HUDEP-2 (cell line): ENCODE measurements around the gene FRMD7.
"Not testable (repeated sequence)": the region's sequence is repeated elsewhere in the genome, so short reads cannot be mapped to it uniquely, and the experiment has no call there.

Experiments used
- DNase-seq, 76 experiments: peaks; one replicate each; lab custom pipeline; 2025; ENCODE audit not compliant: unreplicated experiment in 76 of 76; lab: John Stamatoyannopoulos, UW

FRMD7 gene

DNA sequence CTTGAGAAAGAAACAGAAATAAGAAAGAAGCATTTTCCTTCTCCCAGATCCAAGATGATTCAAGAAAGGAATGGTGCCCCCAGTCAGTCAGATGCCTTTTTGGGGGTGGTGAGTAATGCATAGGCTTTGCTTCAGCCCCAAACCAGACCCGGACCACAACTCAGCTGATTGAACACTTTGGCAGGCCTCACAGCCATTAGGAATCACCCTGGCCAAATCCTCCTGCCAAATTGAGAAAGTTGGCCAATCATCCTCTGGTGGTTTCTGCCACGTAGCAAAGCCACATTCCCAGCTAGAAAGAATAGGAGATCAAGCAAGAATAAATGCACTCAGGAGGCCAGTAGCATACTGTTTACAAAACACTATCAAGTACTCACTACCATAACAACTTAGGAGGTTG lies 33.7 kb downstream of the FRMD7 start:
- DNase-seq, result no peak

DNA sequence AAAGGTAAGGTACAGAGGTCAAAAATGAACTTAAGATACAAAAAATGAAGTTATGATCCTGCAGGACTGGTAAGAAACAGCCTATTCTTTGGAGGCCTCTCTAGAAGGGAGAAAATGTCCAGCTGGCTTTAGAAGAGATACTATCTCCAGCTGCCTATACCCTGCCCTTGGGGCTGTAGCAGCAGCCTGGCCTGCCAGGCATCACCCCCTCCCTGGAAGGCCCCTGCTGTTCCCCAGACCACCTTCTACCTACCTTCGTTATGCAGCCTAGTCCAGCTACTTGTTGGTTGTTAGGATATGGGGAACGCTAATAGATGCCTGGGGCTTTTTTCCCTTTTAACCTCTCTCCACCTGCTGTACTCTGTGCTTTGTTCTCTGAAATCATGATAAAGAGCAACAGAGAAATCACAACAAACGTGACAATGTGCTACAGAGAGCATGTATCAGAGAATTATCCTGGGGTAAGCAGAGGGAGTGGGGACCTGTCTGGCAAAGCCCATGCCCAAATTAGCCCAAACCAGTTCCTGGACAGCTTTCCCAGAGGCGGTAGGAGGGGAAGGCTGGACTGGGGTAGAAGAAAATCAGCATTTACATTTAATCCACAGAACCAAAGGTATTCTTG lies 34.5 kb downstream of the FRMD7 start:
- DNase-seq, result no peak

DNA sequence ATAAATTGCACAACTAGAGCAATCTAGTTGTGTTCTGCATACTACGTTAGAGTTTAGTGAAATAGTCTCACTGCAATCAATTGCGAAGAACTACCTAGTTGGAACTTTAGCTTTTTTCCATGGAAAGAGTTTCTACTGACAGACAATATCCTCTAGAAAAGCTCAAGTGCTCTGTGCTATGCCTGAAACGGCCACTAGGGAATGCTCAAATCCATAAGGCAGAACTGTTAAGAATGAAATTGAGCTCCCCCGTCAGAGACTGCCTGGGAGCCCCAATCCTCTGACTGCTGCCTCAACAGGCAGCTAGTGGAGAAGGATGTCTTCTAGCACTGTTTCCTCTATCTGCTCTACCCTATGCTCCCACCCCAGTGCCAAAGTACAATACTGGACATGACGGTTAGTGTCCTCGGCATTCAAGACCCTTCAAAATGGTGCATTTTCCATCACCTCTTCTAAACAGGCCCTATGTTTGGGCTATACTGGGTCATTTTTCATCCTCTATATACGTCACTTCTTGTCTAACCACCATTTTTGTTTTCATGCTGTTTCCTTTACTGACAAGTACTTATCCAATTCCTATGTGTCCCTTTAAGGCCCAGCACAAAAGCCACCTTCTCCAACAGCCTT lies 35.3 kb downstream of the FRMD7 start:
- peak in 46 of 76 experiments; percentile 0 to 49 (median 8) for DNase-seq

DNA sequence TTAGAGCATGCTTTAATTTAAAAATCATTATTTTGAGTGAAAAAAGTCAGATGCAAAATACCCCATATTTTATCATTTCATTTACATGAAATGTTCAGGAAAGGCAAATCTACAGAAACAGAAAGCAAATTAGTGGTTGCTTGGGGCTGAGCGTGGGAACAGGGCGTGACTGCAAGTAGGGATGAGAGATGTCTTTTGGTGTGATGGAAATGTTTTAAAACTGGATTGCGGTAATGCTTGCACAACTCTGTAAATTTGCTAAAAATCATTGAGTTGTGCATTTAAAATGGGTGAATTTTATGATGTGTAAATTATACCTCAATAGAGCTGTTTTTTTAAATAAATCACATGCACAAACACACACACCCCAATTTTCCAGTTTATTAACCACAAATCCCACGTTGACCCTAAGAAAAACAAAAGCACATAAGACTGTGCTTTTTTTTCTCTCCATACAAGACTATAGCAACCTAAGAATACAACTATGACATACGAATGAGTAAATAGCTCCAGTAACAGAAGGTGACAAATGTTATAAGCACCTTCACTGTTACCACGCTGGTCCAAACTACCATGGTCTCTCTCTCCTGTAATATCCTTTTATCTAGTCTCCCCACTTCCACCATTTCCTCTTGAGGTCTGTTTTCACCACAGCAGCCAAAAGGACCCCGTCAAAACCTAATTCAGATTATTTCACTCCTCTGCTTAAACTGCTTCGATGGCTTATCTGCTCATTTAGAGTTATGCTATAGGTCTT lies 37.2 kb downstream of the FRMD7 start:
- no peak for DNase-seq

DNA sequence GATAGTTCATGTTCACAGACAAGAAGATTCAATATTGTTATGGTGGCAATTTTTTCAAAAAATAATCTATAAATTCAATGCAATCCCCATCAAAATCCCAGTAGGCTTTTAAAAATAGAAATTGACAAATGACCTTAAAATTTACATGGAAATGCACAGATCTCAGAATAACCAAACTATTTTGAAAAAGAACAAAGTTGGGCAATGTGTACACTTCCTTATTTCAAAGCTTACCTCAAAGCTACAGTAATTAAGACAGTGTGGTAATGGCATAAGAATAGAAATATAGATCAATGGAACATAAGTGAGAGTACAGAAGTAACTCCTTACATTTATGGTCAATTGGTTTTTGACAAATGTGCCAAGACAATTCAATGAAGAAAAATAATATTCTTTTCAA lies 39.0 kb downstream of the FRMD7 start:
- DNase-seq, result no peak

DNA sequence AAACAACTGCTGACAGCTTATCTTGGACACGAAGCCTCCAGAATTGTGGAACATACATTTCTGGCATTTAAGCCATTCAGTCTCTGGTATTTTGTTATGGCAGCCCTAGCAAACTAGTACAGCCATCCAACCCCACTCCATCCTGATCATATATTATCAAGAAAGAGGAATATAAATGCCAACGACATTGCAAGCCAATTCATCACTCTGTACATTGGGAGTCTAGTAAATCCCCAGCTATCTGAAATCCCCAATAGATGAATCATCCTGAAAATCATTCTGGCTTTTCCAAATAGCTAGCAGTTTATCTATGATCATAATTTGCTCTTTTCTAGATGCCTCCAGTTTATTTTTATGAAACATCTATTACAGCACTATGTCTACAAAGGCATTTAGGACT lies 41.1 kb downstream of the FRMD7 start:
- no peak for DNase-seq

DNA sequence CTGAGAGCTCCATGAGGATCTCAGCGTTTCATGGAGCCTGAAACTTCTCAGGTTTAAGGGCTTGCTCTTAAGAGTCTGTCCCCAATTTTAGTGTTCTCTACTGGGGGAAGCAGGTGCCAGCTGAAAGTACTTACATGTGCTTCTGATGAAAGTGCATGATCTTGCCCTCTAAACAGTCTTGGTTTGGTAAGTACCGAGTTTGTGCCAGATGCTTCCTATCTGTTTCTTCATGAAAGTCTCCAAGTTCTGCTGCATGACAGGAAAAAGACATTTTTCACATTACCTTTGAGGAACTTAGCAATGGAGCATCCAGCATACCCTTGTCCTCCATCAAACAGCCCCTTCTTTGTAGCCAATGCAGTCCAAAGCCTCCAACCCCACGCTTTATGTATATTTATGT lies 42.0 kb downstream of the FRMD7 start:
- DNase-seq, result no peak

DNA sequence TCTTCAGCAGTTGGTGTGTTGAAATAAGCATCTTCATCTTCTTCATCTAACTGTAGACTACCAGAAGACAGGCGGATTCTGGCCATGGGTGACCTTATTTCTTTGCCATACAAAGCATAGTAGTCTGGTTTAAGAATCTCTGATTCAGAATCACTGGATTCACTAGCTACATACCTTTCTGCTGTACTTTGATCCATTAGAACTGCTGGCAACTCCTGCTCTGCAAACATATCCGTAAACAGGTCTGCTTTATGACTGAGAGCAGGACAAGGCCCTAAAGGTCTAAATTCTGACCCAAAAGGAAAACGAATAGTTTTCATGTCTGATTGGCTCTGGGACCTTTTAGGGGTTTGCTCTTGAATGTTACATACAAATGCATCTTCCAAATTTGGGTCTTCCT lies 49.9 kb downstream of the FRMD7 start:
- DNase-seq, result no peak

DNA sequence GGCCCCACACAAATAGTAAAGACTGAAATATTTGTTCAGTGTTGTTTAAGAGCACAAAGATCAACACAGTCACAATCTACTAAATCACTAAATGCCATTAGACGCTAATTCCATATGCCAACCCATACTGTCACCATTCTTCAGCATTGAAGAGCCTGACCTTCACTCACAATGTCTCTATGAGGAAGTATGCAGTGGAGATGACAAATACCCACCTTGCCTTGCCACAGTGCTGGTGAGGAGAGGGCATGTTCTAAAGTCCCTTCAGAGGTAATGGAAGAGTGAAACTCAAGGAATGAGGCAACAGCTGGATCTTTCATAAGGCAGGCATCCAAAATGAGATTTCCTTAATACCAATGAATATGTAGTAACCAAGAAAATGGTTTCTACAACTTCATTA lies 50.4 kb downstream of the FRMD7 start:
- DNase-seq, result no peak

DNA sequence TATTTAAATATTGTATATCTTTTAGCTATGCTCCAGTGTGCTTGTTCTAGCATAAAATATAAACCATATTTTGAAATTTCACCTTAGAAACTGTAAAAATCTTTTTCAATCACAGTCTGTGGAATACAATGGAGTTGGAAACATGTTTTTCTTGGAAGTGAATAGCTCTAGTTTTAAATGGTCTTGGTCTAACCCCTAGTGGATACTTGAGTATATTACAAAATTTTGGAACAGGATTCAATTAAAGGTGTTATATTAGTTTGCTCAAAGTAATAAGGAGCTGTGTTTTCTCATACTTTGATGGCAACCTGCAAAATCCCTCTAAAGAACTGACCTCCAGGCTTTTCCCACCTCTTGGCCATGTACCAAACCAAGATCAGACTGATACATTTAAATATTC lies 56.6 kb downstream of the FRMD7 start:
- DNase-seq, result no peak

DNA sequence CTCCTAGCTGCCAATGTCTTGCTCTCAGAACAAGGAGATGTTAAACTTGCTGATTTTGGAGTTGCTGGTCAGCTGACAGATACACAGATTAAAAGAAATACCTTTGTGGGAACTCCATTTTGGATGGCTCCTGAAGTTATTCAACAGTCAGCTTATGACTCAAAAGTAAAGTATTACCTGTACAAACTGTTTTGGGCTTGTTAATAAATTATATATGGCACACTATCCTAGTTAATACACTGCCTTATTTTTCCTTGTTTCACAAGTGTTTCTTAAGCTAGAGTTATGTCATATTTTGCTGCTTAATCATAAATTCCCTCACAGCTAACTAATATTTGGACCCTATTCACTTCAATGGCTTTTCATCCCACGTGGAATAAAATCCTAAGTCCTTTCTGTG lies 59.4 kb downstream of the FRMD7 start:
- DNase-seq, result no peak

DNA sequence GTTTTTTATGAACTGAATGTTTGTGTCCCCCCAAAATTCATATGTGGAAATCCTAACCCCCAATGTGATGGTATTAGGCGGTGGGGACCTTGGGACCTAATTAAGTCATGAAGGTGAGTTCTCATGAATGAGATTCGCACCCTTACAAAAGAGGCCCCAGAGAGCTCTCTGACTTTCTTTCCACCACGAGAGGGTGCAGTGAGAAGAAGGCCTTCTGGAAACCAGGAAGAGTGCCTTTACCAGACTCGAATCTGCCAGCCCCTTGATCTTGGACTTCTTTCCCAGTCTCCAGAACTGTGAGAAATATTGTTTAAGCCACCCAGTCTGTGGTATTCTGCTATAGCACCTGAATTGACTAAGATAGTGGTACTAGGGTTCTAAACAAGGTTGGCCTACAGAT lies 64.0 kb downstream of the FRMD7 start:
- DNase-seq, result no peak

DNA sequence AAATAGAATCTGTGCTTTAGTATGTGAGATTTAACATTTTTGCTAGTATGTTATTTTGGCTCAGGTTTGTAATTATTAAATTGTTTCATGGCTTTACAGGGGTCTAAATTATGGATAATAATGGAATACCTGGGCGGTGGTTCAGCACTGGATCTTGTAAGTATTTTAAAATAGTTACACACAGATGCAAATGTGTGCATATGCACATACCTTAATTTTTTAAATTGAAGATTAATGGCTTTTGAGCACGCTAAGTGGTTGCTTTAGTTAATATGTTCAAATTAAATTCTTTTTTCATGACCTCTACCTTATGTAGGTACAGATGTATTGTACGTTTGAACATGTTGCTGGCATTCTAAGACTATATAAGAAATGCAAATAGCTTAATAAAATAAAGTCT lies 64.5 kb downstream of the FRMD7 start:
- DNase-seq, result no peak

DNA sequence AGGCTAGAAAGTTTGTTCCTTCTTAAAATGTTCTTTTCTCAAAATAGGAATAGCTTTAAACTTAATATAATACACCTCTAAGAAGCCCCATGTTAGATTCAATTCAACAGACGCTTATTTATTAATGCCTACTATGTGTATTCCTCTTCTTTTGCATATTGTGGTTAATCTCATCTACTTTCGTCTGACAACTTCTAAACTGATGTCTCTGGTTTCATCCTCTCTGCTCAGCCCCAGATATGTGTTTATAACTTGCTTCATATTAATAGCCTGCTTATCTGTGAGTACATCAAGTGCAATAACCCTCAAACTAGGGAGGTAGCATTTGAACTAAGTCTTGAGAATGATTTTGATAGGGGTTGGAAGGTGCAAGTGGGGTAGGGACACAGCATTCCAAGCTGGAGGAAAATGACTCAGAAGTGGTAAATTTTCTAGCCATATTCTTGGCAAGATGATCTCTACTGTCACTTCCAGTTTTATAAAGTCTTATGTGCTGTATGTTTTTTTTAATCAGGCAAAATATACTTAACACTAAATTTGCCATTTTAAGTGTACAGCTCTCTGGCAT lies 67.8 kb downstream of the FRMD7 start:
- no peak for DNase-seq

DNA sequence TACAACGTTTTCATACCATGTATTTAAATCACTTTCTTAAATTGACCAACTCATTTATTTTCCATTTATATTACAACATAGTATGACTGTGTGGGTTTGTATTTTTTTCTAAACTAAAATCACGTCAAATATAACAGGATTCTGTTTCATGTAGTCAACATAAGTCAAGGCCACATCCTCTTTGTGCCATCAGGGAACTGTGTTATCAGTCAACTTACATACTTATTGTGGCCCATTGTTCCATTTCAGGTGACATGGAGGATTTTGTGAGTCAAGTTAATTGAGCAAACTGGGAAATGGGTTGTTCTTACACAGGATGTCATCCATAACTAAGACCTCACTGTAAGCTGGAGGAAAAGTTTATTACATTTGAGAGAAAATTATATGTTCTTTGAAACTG lies 68.8 kb downstream of the FRMD7 start:
- no peak for DNase-seq

DNA sequence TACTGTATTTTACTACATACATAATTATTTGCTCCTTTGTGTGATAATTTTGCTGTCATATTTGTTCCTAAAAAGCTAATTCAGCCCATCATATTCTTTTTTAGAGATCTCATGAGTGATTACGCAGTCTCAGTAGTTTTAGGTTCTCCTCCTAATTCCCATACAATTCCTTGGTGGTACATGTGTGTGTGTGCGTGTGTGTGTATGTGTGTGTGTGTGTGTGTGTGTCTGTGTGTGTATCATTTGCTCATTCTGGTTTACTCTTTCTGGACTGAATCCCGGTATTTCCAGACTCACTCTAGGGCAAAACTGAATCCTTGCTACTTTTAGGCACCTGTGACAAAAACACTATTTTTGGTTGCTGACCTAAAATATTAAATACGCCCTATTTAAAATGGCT lies 69.8 kb downstream of the FRMD7 start:
- DNase-seq, result no peak

DNA sequence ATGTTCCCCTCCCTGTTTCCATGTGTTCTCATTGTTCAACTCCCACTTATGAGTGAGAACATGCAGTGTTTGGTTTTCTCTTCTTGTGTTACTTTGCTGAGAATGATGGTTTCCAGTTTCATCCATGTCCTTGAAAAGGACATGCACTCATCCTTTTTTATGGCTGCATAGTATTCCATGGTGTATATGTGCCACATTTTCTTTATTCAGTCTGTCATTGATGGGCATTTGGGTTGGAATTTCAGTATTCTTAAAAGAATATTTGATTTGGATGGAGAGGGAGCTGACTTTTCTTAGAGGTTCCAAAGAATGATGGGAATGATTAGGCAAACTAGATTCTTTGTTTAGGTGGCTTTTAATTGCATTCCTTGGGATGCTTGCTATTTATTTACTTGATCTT lies 76.0 kb downstream of the FRMD7 start:
- not testable (repeated sequence) for DNase-seq

DNA sequence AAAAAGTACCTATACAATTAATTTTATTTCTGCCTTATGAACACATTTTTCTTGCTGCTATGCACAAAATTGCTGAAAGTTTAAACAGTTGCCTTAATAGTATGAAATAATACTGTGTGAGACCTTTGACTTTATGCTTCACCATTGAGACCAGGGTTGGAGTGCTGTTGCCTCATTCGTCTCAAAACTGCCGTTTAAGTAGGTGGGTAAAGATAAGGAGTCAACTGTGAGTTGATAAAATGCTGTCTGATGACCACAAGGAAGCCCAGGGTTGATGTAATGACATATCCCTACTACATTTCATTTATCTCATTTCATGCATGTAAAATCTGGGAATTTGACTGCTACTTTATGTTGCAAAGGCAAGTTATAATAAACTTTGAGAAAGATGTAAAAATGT lies 81.3 kb downstream of the FRMD7 start:
- peak in 32 of 76 experiments; percentile 0 to 38 (median 6) for DNase-seq

DNA sequence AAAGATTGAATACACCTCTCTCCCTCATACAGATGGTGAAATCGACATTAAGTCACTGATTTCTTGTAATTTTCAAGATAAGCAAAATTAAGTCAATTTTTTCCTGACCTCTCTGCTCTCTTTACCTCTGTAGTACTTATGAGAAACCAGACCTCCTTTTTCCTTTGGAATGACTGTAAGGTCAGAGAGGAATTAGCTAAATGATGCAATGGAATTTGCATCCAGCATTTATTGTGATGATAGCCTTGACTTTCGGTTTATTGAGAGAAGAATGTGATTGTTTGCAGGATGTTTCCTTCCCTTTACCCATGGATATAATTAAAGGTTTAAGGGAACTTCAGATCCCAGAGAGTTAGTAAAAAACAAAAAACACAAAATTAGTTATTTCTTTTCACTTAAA lies 82.4 kb downstream of the FRMD7 start:
- DNase-seq, result no peak

DNA sequence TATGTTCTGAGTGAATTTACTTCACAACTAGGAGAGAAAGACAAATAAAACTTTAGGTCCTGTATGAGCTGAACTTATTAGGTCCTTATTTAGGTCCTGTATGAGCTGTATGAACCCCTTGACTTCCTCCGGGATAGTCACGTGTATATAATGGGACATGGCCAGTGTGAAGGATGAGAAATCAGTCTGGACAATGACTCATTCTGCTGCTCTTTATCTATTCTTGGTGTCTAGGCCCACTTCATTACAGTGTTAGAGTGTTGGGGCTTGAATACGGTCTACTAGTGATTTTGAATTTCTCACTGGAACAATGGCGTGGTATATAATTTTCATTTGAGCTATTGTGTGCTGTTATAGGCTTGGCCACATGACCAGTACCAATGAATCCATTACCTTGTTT lies 82.9 kb downstream of the FRMD7 start:
- peak in 18 of 76 experiments; percentile 1 to 47 (median 12) for DNase-seq

DNA sequence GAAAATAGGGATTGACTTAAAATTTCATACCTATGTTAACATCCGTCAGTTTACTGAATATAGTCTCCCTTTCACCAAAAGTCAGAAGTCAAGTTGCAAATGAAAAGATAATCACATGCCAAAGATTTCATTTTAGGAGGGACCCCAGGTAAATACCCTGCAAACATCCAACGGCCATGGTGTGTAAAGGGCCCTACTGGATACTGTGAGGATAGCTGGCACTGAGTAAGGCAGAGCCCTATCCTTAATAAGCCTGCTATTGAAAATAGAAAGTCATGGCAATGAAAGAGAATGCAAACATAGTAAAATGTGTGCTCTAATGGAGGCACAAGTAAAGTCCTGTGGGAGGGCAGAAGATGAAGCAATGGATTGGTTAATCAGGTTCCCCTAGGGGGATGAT lies 83.8 kb downstream of the FRMD7 start:
- DNase-seq, result no peak

DNA sequence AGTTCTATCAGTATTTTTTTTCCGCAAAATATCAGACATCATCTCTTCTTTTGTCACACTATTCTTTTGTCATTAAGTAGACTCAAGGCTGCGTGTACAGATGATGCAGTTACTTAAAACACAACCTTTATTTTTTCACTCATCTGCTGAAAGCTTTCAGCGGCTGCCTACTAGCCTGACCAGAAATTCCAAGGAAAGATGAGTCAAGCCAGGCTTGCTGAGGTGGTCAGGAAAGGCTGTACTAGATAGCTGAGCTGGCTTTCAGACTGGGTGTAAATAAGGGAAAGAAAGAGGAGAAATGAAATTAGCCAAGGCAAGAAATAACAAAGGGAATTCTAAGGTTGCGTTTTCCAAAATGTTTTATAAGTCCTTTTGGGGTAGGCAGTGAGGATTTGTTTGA lies 86.8 kb downstream of the FRMD7 start:
- DNase-seq, result no peak
